Measurements from ENCODE around the gene GSTM2.
A peak's percentile ranks its signal among the peaks of the same experiment; 100 is the strongest.

Gene GSTM2

DNA sequence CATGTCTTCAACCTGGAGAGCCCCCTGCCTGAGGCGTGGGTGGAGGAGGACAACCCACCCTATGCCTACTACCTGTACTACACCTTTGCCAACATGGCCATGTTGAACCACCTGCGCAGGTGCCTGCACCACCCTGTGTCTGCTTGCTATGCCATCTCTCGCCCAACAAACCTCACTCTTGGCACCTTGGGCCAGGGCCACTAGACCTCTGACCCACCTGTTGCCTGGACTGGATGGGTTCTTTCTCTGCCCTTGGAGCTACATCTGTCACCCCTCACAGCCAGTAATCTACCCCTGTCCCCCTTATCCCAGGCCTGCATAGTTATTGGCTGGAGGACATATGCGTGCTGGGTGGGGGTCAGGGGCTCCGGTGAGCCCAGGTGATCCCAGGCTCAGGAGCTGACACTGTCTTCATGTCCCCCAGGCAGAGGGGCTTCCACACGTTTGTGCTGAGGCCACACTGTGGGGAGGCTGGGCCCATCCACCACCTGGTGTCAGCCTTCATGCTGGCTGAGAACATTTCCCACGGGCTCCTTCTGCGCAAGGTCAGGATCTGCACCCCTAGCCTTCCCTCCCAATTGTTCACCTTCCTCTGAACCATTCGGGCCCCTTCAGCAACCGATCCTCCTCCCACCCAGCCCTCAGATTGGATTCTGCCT, 38.4 kb upstream of the GSTM2 start:
- no peak for DNase-seq (ENCODE audit: low read depth in 2 of 3, low spot score in 1 of 3)

DNA sequence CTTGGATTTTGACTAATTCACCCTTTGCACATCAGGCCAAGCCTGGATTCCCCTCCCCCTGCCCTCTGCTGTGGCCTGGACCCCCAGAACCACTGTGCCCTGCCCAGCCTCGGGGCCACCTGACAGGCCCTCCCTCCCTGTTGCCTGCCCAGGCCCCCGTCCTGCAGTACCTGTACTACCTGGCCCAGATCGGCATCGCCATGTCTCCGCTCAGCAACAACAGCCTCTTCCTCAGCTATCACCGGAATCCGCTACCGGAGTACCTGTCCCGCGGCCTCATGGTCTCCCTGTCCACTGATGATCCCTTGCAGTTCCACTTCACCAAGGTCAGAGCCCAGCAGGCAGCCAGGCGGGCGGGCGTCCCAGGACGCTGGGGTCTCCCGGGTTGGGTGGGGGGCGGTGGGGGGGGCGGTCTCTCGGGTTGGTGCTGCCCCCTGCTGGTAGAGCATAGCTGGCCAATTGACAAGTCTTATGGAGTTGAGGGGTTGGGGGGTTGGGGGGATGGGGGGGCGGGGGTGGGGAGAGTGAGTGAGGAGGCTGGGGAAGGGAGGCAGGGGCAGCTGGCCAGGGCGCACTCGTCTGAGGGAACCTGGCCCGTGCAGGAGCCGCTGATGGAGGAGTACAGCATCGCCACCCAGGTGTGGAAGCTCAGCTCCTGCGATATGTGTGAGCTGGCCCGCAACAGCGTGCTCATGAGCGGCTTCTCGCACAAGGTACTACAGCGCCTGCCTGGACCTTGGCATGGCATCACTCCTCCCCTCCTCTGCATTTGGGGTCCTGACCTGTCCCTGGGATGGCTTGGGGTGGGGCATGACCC, 37.6 kb upstream of the GSTM2 start:
- peak in 1 of 3 donors; percentile 14 for DNase-seq (ENCODE audit: low read depth in 2 of 3, low spot score in 1 of 3)

DNA sequence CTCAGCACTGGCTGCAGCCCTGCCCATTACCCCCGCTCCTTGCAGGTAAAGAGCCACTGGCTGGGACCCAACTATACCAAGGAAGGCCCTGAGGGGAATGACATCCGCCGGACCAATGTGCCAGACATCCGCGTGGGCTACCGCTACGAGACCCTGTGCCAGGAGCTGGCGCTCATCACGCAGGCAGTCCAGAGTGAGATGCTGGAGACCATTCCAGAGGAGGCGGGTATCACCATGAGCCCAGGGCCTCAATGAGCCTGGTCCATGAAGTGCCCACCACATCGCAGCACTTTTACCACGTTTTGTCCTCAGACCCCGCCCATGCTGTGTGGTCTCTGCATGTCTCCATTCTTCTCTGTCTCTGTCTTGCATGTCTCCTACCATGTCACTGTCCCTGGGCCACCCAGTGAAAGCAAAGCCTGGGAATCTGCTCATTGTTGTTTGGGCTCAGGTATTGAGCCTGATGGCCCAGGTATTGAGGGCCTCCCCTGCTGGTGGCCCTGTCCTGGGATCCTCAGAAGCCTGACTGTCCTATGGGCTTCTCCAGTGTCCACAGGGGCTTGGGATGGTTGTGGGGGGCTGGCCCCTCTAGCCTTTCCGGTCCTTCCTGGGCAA, 36.9 kb upstream of the GSTM2 start:
- no peak for DNase-seq (ENCODE audit: low read depth in 2 of 3, low spot score in 1 of 3)

DNA sequence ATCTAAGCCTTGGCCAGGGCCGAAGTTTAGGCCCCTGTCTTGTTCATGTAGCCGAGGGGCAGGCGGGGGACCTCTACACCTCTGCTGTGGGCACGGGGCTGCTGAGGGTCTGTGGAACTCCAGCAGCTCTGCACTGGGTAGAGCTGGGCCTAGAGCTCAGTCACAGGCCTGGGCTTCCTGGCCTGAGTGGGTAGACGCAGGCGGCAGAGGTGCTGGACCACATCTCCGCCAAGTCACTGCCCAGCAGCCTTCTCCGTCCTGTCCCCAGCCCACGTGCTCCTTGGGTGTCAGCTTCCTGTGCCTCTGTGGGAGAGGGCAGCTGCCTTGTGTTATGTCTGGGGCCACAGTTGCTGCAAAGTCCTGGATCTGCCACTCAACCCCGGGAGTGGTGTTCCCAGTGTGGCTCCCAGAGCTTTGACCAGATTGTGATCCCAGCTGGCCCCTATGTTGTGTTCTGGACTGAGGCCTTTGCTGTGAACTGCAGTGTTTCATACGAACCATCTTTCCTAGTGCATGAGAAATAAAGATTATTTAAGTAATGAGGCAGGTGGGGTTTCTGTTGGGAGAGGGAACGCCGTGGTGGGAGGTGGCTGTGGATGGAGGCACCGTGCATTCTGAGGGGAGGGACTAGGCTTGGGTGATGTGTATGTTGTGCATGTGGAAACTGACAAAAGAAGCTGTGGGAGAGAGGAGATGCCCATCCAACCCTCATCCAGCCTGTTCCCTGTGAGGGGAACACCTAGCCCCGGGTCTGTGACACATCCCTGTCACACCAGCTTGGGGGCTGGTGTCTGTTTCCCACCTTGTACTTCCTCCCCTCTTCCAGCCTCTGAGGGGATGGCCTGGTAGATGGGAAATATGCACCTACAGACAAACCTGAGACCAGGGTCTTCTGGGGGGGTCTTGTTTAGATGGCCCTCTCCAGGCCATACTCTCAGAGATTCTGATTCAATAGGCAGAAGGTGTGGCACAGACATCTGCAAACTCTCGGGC, 36.0 kb upstream of the GSTM2 start:
- no peak for DNase-seq (ENCODE audit: low read depth in 2 of 3, low spot score in 1 of 3)

DNA sequence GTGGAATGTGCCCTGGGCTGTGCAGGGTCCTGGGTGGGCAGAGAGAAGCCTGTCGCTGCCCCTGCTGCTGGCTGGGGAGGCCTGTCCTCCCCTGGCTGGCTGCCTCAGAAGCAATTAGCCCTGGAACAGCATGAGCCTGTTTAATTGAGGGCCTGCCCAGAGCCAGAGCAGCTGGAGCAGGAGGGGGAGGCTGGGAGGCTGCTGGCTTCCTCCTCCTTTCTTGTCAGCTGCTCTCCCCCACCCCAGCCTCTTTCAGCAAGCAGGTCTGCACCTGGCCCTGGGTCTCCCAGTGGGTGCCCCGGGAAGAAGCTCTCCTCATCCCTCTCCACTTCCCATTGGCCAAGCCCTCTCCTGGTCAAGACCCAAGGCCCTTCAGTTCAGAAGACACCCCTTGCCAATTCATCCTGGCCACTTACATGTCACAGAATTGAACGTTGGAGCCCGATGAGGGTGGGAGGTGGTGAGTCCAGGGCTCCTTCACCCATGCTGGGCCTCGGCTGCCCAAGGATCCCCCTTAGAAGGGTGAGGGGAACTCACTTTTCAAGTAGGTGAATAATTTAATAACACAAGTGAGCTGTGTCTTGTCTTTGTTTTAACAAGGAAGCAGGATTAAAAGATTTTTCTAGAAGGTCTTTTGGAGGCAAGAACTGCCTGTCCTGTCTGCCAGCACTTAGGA, 35.0 kb upstream of the GSTM2 start:
- DNase-seq (ENCODE audit: low read depth in 2 of 3, low spot score in 1 of 3): no peak

DNA sequence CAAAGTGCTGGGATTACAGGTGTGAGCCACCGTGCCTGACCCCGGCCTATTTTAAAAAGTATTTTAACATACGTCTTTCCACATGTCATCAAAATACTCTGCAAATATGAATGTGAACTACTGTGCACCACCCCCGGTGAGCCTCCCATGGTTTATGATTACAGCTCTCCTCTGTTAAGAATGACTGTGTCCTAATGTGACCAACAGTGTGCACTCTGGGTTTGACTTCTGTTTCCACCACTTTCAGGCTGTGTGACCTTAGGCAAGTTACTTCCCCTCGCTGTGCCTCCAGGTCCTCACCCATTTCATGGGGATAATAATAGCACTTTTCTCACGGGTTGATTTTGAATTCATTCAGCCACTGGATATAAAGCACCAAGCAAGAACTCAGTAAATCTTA, 33.6 kb upstream of the GSTM2 start:
- DNase-seq (ENCODE audit: low read depth in 2 of 3, low spot score in 1 of 3): no peak

DNA sequence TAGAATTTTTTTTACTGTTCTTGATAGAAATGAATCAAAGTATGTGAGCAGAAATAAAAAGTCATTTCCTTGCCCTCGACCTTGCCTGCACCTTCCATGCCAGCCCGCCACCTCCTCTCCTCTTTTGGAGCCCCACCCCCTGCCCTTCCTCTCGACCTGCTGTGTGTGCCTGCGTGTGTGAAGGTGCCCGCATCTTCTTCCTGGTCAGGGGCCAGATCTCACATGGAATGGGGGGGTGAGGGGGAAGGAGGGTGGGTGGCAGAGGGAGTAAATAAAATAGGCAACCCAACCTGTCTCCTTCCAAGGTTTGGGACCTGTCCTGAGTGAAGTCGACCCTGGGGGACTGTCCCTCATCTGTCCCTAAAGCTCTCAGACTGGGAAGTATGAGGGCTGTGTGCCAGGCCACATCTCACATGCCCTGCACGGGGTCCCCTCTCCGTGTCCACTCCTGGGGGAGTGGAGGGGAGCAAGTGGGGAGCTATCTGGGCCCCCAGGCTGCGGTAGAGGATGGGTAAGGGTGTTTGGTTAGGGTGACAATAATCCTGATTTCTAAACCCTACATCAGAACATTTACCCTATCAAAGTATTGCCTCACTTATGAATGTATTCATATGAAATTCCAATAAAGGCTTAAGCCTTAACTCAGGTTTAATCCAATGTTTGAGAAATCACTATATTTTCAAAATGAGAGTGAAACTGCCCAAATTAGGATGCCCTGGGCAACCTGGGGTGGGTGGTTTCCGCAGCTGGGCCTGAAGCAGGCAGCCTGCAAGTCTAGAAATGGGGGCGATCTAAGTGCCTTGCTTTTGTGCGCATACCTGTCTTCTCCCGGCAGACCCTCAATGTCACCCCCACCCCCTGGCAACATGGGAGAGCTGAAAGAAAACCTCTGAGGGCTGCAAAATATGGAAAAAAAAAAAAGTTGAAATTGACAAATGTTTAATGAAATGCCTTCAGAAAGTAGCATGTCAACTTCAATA, 32.8 kb upstream of the GSTM2 start:
- DNase-seq (ENCODE audit: low read depth in 2 of 3, low spot score in 1 of 3): no peak

DNA sequence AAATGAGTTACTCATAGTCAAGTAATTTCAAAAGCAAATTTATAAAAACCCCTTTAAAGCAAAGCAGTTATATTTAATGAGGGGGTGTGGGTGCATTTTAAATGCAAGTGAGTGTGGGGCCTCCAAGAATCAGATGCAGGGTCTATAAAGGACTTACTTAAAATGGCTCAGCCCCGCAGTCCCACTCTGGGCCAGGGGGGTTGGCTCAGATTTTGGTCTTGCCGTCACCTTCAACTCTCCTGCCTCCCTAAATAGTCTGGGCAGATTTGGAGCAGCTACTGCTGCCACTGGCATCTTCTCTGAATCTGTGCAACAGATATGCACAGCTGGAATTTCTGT, 32.0 kb upstream of the GSTM2 start:
- DNase-seq (ENCODE audit: low read depth in 2 of 3, low spot score in 1 of 3): no peak

DNA sequence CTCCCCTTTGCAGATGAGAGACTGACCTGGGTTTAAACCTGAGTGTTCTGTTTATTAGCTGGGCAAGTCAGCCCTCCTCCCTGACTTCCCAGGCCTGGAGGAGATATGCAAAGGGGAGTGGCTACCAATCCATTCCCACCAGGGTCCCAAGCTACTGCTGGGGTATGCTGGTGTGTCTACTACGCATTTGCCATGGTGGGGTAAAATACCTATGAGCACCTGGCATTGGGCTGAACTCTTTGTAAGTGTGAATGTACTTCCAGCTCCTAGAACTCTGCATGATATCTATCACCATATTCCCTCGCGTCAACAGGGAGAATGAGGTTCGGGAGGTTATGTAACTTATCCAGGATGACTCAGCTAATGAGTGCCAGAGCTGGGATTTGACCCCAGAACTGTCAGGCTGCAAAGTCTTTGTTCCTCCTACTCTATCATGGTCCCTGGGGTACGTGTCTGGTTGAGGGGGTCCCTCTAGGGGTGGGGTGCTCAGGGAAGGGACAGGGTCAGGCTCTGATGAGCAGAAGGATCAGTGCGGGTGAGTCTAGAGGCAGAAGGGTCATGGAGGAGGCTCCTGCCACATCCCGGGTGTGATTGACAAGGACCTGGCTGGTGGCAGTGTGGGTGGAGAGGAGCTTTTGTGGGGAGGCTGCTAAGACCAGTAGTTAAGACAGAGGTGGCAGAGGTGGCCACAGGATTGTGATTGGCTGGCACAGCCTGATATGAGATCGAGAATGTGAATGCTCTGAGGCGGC, 31.5 kb upstream of the GSTM2 start:
- DNase-seq (ENCODE audit: low read depth in 2 of 3, low spot score in 1 of 3): no peak

DNA sequence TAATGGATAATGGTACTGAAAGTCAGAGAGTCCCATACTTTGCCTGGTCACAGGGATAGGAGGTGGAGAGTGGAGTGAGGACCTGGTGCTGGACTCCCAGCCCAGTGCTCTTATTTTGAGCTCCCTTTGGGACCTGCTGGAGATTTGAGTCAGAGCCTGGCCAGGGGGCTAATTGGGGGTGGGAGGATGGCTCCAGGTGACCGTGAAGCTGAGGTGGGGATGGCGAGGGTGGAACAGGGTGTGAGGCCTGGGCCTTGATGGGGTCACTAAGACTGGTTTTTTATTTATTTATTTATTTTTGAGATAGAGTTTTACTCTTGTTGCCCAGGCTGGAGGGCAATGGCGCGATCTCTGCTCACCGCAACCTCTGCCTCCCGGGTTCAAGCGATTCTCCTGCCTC, 30.4 kb upstream of the GSTM2 start:
- no peak for DNase-seq (ENCODE audit: low read depth in 2 of 3, low spot score in 1 of 3)

DNA sequence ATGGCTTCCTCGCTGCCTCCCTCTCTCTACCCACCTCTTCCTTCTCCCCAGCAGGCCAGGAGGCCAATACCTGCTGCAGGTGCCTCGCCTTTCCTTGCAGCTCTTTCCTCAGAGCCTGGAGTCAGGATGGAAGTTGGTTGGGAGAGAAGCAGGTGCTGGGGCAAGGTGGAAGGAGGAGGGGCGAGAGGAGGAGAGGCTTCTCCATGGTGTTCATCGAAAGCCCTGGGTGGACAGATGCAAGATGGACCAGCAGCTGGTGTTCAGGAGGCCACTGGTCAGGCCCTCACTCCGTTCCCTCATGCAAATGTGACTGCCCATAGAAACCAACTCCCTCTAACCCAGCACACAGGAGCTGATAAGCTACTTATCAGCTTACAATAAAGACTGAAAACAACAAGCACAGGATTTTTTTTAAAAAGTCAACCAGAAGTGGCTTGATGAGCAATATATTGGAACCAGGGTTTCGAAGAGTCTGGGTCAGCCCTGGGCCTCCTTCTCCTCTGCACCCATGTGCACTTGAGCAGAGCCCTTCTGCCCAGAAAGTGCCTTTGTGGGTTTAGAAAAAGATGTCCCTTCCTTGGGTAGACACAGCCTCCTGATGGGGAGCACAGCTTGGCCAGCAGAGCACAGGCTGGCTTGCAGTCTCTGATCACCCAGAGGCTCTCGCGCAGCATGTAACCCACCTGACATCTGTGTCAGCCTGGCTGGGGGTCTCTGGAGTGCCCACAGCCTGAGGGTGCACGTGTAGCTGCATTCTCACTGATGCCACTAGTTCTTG, 28.6 kb upstream of the GSTM2 start:
- DNase-seq (ENCODE audit: low read depth in 2 of 3, low spot score in 1 of 3): no peak

DNA sequence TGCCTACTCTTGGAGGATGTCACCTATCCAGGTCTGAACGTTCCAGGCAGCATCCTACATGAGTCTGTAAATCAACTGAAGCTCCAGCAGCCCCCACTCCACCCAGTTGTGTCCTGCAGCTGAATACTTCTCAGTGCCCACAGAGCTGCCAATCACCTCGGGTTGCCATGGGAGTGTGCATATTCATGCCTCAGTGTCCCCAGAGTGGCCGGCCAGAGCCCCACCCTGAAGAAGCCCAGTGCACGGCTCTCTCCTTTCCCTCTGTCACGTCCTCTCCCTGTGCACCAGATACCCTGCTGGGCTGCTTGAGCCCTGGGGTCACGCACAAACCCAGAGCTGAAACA, 28.0 kb upstream of the GSTM2 start:
- DNase-seq (ENCODE audit: low read depth in 2 of 3, low spot score in 1 of 3): no peak

DNA sequence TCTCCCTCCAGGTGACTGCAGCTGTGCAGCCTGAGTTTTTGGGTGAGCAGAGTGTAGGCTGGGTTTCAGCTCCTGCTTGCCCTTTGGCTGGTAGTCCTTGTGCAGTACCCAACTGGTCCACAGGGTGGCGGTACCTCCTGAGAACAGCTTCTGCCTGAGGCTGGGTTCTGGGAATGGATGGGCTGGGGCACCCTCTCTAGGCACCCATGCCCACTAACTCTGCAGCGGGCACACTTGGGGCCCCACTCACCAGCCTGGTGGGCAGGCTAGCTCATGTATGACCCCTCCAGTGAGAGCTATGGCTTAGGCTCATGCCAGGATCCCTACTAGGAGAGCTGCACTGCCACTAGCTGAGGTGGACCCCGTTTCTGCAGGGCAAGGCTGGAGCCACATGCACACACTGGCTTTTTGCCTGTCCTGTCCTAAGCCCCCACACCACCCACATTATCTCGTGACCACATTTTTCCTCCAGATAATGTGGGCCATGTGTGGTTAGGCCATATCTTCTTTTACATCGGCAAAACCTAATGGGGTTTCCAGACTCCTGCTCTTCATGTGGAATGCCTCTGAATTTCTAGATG, 27.5 kb upstream of the GSTM2 start:
- peak; percentile 83 to 99 (median 88) for DNase-seq (ENCODE audit: low read depth in 2 of 3, low spot score in 1 of 3)

DNA sequence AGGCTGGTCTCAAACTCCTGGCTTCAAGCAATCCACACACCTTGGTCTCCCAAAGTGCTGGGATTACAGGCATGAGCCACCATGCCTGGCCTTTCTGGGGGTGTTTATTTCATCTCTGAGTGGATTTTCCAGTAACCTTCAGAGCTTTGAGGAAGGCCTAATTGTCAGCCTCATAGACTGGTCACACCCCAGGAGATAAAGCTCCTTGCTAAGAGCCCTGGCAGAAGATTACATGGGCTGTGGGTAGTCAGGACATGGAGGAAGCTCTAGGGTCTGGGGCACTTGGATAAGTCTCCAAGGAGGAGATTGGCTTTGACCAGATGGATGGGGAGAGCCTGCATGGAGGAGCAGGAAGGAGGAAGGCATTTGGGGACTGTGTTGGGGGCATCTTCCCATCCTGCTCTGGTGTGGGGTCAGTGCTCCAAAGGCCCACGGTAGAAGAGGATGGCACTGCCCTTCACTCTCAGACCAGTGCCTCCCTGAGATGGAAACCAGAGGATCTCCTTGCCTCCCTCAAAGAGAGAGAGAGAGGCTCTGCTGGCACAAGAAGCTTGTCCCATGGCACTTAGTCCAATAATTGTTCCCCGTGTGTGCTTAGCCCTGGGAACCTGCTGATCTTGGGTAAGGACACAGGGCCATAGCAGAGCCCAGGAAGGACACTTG, 26.6 kb upstream of the GSTM2 start:
- DNase-seq (ENCODE audit: low read depth in 2 of 3, low spot score in 1 of 3): no peak

DNA sequence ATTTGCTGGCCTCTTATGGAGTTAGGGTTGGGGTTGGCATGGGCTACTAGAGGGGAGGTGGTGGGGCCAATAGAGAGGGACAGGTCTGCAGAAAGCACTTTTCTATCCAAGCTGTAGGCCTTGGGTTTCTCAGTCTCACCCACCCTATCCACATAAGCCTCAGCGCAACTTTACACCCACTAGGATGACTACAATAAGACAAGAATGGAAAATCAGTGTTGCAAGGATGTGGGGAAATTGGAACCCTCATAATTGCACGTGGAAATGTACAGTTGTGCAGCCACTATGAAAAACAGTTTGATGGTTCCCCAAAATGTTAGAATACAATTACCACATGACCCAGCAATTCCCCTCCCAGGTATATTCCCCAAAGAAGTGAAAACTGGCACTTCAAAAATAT, 26.0 kb upstream of the GSTM2 start:
- DNase-seq (ENCODE audit: low read depth in 2 of 3, low spot score in 1 of 3): no peak

DNA sequence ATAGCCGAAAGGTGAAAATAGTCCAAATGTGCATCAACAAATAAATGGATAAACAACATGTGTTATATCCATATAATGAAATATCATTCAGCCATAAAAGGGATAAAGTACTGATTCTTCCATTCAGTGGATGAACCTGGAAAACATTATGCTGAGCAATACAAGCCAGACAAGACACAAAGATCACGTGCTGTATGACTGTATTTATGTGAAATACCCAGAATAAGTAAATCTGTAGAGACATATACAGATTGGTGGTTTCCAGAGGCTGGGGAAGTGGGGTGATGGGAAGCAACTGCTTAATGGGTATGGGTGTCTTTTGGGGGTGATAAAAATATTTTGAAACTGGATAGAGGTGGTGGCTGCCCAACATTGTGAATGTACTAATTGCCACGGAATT, 25.2 kb upstream of the GSTM2 start:
- DNase-seq (ENCODE audit: low read depth in 2 of 3, low spot score in 1 of 3): no peak

All from stimulated activated CD4-positive, alpha-beta T cell treated with anti-CD3 and anti-CD28 coated beads, Interleukin-12 subunit alpha, Interleukin-12 subunit beta, amount 100 ng/mL, for 48 hours (primary cell).